Measurements from ENCODE around the gene SAXO1. TPM values are rescaled to one million over a fixed set of nuclear protein-coding genes. Genes with fewer than 3 reads are reported as not detected.

SAXO1 gene, protein sequence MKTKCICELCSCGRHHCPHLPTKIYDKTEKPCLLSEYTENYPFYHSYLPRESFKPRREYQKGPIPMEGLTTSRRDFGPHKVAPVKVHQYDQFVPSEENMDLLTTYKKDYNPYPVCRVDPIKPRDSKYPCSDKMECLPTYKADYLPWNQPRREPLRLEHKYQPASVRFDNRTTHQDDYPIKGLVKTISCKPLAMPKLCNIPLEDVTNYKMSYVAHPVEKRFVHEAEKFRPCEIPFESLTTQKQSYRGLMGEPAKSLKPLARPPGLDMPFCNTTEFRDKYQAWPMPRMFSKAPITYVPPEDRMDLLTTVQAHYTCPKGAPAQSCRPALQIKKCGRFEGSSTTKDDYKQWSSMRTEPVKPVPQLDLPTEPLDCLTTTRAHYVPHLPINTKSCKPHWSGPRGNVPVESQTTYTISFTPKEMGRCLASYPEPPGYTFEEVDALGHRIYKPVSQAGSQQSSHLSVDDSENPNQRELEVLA
- under 0.01 TPM in 1 of 2 replicates, not detected in the other for total RNA-seq

DNA sequence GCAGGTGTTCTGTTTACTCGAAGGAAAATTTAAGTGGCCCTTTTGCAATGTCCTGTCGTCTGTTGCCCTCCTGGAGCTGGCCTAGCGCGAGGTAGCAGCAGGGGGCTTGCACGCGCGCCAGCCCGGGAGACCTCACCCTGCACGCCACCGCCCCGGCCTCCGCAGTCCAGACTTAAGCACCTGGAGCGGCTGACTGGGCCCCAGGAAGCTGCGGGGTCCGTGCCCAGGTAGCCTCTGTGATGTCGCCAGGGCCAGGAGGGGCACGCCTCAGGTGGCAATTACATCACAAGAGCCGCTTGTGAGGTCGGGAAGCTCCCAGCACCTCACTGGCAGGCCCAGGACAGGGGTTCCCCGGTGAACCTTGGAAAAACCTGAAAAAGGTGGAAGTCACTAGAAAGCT lies at the start of gene SAXO1:
SAXO1 (minus strand) TSS at position 195 of the 400 bp plus-strand sequence. CDS start 301 bp downstream, outside the sequence.

DNA sequence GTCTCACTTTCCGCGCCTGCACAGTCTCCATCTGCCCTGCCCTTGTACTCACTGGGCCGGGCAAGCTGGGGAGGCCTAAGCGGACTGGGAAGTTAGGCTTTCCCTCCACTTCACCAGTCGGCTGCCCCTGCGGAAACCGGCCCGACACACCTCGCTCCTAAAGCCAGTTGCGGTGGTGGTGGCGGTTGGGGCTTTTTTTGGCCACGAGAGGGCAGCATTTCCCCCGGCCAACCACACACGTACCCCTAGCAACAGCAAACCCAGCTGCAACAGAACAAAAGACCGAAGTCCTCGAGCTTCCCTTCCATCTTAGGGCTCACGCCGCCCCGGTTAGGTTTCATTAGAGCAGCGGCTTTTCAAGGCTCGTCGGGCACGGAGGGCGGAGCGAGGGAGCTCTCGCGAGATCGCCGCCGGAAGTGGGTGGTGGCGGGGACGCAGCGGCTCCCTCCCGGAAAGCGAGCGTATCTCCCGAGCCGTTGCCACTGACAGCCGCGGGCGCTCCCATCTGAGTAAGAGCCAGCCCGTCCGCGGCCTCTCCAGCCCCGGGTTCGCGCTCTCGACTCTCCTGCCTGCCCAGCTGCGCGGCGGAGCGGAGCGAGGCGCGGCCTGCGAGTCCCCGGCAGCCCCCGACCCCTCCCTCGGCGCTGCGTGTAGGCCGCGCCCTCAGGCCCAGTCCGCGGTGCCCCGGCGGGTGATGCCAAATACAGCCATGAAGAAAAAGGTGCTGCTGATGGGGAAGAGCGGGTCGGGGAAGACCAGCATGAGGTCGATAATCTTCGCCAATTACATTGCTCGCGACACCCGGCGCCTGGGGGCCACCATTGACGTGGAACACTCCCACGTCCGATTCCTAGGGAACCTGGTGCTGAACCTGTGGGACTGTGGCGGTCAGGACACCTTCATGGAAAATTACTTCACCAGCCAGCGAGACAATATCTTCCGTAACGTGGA lies 16.2 kb upstream of the SAXO1 start, which contains the start of gene RRAGA:
RRAGA (plus strand) TSS at position 462 of the 951 bp plus-strand sequence; CDS start at position 695, 233 bp downstream.

Other genes starting within 250 kb of the SAXO1 start
- gene RRAGA, start 16.2 kb upstream of the SAXO1 start, total RNA-seq = 53.9 and 54.5 TPM in 2 replicates
- 19.7 and 31.3 TPM in 2 replicates for gene HAUS6, start 69.7 kb upstream of the SAXO1 start, total RNA-seq
- gene PLIN2, start 94.3 kb upstream of the SAXO1 start, total RNA-seq = 133 and 318 TPM in 2 replicates
- gene DENND4C, start 197.5 kb upstream of the SAXO1 start, total RNA-seq = 79.1 and 80.3 TPM in 2 replicates

Measured in uterine smooth muscle cell (primary cell).